GM19324 (cell line): ENCODE results near the gene ATP23.

Experiments used
- ATAC-seq: cut with Tn5 transposase; IDR thresholded peaks from one replicate; pipeline ENCODE4 v1.9.1; 2021; ENCODE audit warnings: mild to moderate bottlenecking, moderate library complexity; ENCODE audit not compliant: unreplicated experiment, low FRiP score

ATP23 gene, protein sequence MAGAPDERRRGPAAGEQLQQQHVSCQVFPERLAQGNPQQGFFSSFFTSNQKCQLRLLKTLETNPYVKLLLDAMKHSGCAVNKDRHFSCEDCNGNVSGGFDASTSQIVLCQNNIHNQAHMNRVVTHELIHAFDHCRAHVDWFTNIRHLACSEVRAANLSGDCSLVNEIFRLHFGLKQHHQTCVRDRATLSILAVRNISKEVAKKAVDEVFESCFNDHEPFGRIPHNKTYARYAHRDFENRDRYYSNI

DNA sequence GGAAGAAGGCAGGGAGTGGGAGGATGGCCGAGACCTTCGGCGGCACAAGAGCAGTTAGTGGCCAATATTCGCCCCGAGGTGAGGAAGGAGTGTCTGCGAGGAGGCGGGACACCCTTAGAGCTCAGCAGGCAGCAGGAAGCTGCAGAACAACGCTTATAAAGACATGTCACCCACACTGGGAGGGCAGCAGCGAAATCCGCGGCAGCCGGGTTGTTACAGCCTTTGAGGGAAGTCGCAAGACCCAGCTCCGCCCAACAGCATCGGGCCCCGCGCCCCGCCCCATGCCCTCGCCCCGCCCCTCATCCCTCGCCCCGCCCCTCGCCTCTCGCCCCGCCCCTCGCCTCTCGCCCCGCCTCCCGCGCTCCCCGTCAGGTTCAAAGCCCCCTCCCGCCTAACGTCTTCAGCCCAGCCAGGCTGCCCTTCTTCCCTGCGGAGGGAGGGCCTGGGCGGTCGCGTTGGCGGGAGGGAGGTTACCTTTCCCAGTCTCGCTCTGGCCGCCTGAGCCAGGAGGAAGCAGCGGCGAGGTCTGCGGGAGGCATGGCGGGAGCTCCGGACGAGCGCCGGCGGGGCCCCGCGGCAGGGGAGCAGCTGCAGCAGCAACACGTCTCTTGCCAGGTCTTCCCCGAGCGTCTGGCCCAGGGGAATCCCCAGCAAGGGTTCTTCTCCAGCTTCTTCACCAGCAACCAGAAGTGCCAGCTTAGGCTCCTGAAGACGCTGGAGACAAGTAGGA, at the start of gene ATP23:
TSS of gene ATP23 (plus strand) at position 403 of the 730 bp plus-strand sequence. CDS start at position 538, 135 bp downstream.
- ATAC-seq, result peak; percentile 89

DNA sequence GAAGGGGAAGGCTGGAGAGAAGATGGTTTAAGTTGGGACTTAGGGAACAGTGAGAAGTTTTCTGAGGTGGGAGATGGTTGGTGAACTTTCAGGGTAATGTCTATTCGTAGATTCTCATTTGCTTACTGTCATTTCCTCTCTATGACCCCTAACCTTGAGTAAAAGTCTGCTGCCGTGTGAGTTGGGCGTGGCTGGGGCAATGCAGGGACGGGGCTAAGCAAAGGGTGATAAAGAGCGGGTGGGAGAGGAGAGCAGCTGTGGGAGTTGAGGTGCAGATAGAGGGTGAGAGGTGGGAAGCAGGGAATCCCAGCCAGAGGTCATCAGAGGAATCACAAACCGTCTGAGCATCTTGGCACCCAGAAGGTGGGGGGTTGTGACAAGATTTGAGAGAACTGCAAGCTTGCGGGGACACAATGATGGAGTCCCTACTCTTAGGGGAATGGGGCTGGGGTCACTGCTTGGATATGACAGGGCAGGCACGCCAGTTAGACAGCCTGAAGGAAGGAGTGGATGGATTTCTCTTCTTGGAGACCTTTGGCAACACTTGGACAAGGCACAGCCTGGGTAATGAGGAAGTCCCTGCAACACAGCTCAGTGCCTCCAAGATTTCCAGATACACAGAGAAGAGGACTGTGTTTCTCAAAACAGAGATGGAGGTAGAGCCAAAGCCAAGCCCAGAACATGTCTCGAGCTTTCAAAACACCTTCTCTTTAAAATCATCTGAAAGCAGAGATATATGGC, 49.0 kb upstream of the ATP23 start:
- ATAC-seq, result no peak

DNA sequence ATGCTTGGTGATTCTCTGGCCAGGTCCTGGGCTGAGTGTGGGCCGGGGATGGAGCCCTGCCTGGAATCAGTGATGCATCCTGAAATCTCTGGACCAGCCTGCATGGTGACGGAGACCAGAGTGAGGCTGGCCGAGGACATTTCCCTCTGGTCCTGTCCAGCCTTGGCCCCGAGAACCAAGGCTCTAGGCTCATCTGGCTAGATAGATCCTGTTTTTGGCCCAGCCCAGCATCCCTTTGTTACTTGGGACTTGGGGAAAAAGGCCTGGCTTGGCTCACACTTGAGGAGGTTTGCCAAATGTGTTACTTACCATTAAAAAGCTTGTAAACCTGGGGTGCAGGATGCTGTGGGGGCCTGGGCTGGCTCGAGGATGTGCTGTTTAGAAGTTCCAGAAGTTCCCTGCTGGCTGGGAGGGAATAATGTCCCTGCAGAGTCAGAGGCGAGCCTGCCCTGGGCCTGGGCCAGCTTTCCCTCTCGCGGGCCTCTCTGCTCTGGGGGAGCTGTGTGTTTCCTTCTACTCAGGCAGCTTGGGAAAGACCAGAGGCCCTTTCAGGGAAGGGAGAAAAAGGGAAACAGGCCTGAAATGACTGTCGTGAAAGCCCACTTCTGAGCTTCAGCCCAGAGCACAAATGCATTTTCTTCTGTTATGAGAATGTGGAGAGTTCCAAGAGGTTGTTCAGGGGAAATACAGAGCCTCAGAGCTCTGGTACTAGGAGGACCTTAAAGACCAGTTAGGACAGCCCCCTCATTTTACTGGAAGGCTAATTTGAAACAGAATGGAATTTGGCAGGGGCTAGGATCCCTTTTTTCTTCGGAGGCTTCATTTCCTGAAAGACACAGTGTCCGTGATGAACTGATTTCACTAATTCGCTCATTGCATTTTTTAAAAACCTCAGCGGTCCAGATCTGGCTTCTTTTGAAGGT, 47.7 kb upstream of the ATP23 start:
- no peak for ATAC-seq

DNA sequence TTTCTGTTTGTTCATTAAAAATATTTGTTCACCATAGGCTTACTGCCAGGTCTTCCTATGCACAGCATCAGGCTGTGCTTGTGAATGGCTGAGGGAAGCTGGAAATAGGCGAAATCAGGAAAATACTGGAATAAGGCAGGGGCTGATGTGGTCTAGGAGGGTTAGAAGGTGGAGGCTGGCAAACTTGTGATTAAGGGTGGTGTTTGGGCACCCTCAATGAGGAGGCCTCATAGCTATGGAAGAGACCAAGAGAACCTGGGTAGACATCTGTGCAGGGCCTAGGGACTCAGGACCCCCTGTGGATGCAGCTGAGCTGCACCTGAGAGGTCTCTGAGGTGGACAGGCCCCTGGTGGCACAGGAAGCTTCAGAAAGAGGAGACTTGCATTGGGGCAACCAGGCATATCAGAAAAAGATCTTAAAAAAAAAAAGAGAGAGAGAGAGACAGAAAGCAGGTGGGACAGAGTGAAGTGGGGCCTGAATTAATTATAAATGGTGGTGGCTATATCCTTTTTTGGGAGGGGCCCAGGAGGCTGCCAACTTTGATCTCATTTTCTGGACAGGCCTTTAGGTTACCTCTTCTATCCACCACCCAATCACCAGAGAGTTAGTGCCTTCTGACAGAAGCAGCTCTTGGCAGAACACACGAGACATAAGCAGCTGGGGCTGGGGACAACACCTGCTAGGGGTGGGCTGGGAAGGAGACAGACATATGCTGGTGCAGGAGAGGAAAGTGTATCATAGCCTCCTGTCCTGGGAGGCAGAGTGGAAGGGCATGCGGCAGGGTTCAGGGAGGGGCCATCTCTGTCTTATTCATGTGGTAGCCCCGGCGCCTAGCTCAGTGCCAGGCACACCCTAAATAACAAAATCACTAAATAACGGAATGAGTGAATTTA, 46.7 kb upstream of the ATP23 start:
- ATAC-seq, result no peak

DNA sequence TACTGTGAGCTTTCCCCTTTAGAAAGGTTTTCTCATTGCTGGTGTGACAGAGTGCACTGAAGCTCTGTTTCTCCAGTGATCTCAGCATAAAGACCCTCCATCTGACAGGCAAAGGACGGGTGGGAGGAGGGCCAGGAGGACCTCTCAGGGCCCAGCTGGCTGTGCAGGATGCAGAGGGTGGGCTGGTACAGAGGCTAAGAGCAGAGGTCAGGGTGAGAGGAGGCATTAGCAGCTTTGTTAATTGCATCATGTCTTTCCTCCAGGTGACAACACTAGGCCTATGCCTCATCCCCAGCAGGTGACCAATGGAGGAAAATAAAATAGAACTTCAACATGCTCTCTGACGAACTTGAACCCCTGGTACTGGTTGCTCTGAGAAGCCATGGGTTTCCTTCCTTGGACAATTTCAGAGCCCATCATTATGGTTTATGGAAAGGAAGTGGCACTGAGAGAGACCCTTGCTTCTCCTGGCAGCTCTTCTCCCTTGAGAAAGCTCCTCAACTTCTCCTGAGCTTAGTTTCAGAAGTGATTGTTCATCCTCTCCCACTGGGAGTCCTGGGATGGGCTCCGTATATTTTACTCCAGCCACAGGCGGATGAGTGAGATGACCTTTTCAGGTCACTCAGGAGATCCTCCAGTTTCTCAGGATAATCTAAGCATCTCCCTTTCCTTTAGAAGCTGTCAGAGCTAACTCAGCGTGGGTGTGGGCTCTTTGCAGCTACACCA, 45.8 kb upstream of the ATP23 start:
- ATAC-seq, result no peak

DNA sequence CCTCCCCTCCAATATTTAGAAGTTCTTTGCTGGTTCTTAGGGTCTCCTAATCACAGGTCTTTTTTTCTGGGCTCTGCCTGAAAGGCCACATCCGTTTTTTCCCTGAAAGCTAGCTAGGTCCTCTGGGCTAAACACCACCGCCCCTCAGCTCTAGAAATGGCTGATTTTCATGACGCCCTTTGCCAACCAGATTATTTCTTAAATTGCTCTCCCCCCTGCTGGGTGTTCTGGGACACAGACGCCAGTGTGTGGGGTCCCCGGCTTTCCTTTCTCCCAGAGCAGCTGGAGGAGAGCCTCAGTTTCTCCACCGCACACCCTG, 45.3 kb upstream of the ATP23 start:
- ATAC-seq, result no peak

DNA sequence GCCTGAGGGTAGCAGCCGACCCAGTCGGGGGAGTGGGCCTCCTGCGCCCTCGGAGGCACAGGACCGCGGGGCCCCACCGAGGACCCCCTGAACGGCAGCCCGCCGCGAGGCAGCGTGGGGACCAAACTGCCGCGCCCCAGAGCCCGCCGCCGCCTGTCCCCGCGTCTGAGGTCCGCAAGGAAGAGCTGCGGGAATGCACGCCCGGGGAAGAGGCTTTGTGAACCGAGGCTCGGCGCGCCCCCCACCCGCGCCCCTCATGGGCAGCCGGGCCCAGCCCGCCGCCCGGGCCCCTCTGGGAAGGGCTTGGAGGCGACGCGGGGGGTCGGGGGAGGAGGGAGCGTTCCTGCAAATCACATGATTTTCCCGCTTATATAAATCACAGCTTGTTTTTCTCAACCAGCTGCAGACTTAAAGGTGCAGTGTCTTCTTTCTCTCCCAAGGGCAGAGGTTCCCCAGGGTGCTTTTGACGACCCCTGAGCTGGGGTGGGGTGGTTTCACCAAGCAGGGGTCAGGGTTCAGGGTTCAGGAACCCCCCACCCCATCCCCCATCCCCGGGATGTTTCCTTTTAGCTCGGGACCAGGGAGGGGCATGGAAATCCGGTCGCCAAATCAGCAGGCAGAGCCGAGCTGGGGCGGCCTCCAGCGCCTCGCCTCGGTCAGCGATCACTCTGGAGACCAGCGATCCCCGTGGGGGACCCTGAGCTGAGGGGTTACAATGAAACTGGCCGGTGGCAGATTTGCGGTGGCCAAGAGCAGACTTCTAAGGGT, 44.7 kb upstream of the ATP23 start:
- ATAC-seq, result no peak

DNA sequence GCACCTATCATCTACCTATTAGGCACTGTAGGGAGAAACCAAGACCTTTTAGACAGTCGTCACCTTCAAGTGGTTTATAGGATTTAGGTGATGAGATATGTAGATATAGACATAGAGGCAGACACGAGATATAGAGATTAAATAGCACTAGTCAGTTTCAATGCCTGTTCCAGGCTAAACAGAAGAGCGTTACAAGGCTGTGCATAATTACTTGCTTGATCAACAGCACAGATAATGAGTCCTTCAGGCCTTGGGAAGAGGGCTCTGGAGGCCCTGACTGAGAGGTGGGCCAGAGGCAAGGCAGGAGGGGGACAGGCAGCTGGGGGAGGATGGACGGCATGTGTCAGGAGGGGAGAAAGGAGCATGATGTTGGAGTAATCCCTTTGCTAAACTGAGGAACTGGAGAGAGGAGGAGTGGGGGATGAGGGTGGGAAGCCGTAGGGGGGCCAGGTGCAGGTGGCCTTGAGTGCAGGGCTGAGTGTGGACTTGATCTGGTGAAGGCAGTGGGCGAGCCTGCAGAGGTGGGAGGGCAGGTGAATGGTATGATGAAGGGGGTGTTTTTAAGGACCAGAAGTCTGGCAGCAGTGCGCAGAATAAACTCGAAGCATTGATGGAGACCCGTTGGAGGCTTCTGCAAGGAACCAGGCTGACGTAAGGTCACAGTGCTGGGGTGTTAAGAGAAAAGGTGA, 43.9 kb upstream of the ATP23 start:
- ATAC-seq, result no peak

DNA sequence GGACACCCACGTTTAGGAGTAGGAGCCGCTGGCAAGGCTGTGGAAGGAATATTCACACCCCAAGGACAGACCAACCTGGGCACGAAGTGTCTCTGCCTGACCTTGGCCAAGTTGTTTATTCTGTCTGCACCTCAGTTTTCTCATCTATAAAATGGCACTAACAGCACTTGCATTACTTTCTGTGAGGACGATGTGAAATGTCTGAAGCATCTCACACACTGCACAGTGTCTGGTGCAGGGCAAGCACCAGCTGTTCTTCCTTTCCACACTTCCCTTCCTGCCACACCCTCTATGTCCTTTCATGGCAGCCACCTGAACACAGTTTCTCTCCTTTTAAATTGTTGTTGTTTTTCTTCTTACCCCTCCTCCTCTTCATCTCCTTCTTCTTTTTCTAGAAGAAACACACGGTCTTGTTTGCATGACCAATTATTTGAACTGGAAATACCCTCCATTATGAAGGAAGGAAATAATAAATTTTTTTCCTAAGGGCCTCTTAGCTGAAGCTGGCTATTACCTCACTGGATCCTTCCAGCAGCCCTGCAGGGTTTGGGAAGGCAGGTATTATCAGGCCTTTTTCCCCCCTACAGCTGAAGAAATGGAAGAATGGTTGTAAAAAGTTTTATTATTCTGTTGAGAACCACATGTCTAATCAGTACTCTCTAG, 42.9 kb upstream of the ATP23 start:
- ATAC-seq, result peak; percentile 28

DNA sequence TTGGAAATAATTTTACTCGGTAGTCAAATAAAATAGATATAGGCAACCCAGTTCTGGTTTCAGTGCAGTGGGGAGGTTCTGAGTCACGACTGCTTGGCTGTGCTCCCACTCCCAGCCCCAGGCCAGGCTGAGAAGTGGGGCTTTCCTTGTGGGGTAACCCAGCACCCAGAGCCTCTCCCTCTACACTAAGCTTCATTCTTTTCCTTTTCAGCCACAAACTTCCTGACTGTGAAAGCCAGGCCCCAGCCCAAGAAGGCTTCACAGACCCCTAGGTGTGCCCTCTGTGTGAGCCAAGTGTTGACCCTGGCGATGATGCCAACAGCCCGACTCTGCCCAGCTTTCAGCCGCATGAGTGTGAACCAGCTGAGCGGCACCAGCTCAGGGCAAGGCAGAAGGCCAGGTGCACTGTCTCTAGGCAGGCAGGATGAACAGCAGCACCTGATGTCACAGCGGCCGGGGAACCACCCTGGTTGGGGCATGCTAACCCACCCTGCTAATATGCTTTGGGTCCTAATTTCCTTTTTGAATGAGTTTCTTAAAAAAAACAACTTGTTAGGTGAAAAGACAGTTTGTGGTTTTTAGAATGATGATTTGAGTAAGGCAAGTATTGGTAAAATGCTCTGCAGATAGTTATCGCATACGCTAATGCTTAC, 42.2 kb upstream of the ATP23 start:
- peak; percentile 90 for ATAC-seq

DNA sequence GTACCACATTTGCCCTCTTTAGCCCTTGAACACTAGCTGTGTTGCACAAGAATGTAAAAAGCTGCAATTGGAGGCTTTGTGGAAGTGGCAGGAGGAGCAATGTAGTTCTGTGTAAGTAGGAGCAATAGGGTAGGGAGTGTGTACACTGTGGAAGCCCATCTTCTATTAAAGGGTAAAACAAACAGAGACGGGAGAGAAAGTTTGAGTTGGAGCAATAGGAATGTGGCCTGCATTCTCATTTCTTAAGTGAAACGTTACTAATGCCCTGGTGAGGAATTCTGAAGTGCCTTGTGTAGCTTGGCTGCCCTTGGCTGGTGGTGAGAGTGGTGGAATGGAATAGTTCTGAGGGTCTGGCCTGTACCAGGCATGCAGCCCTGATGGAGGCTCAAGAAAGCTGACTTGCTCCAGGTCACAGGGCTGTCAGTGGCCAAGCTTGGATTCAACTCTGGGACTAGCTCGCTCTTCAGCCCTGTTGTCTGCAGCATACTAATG, 38.8 kb upstream of the ATP23 start:
- no peak for ATAC-seq

DNA sequence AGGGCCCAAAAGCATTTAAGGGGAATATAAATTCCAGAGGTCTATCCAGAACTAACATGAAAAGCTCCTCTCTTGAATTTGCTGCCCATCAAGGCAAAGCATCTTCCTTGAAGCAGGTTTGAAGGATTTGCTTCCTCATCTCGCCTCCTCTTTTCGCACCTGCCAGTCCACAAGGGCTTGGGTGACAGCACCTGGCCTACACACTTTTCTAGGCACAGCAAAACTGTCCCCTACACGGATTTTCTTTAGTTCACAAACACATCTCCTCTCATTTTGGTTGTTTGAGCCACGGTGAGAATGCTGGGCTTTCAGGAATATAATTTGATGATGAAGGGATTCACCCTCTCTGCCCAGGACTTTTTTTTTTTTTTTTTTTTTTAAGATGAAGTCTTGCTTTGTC, 36.9 kb upstream of the ATP23 start:
- no peak for ATAC-seq

DNA sequence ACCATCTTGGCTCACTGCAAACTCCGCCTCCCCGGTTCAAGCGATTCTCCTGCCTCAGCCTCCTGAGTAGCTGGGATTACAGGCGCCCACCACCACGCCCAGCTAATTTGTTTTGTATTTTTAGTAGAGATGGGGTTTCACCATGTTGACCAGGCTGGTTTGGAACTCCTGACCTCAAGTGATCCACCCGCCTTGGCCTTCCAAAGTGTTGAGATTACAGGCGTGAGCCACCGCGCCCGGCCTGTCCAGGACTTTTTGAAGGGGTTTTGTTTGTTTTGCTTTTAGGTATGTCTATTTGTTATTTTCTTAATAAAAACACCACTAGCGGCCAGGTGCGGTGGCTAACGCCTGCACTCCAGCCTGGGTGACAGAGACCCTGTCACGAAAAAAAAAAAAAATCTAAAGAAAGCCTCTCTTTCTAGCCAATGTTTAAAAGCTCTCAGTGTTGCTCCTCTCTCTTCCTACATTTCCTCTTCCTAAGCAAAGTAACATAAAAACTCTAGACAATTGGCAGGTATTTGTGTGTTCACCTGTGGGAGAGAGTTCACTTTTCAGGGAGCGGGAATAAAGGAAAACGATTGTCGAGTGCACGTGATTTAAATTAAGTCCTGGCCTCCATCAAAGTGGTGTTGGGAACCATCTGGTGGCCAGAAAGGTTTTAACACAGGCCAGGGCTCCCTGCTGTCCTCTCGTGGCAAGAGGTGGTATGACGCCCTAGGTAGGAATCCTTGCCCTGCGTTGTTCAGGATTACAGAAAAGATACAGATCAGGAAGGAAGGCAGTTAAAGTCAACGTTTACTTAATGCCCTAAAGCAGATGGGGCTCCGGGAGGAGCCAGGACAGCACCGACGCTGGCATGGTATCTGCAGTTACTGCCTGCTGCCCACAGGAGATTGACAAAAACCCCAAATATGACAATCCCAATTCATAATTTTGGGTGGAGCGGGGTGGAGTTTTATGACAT, 36.2 kb upstream of the ATP23 start:
- peak; percentile 86 for ATAC-seq

DNA sequence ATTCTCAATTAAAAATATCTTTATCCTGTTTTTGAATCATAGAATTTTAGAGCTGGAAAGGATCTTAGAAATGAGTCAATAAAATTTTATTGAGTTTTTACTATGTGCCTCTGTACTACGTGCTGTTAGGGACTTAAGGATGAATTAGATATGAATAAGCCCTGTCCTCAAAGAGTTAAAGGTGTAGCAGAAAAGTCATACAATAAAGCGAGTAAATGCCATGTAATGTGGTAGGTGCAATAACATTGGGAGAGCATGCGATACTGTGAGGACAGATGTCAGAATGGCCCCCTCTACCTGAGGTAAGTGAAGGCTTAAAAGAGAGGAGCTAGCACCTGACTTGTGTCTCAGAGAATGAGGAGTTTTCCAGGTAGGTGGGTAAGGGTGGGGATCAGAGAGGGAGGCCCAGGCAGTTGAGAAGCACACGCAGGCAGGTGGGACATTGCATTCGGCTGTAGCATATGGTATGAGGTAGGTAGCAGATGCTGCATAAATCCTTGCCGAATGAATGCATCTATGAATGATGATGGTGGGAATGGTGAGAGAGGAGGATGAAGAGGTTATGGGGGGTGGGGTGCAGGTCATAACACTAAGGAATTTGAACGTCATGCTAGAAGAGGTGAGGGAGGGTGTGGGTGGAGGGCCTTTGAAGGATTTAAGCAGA, 35.4 kb upstream of the ATP23 start:
- ATAC-seq, result no peak

DNA sequence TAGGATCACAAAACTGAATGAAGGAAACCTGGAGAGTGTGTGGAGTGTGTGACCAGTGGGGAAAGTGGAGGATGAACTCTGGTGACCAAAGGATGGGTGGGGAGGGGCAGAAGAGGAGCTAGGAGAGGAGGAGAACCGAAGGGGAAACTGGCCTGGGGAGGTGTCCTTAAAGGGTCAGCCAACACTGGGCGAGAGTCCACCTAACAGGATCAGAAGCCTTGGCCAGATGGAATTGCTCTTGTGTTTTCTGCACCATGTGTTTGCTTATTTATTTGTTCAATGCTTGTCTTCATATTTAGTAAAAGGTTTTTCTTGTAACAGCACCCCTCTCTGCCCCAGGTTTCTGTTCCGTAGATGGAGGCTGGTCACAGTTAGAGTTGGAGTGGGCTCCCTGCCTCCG, 34.5 kb upstream of the ATP23 start:
- no peak for ATAC-seq
